Rectal smooth muscle tissue (tissue), 1 donor: Measurements from ENCODE around the gene YIPF6.
"Not testable (repeated sequence)": the region's sequence is repeated elsewhere in the genome, so short reads cannot be mapped to it uniquely, and the experiment has no call there.

Source experiments
- H3K27ac ChIP-seq: one replicate; pipeline ENCODE4 v1.7.0; 2013; ENCODE audit warnings: low read depth, low read length, inconsistent platforms
- H3K27me3 ChIP-seq: one replicate; pipeline ENCODE4 v1.7.0; 2013; ENCODE audit warnings: low read length; ENCODE audit not compliant: control insufficient read depth, insufficient read depth
- H3K36me3 ChIP-seq: one replicate; pipeline ENCODE4 v1.7.0; 2013; ENCODE audit warnings: low read length; ENCODE audit not compliant: control insufficient read depth, insufficient read depth
- H3K4me1 ChIP-seq: one replicate; pipeline ENCODE4 v1.7.0; 2013; ENCODE audit warnings: low read length; ENCODE audit not compliant: control insufficient read depth, insufficient read depth
- H3K4me3 ChIP-seq: one replicate; pipeline ENCODE4 v1.7.0; 2013; ENCODE audit warnings: low read length
- H3K9ac ChIP-seq: one replicate; pipeline ENCODE4 v1.7.0; 2013; ENCODE audit warnings: low read length

YIPF6 gene

DNA sequence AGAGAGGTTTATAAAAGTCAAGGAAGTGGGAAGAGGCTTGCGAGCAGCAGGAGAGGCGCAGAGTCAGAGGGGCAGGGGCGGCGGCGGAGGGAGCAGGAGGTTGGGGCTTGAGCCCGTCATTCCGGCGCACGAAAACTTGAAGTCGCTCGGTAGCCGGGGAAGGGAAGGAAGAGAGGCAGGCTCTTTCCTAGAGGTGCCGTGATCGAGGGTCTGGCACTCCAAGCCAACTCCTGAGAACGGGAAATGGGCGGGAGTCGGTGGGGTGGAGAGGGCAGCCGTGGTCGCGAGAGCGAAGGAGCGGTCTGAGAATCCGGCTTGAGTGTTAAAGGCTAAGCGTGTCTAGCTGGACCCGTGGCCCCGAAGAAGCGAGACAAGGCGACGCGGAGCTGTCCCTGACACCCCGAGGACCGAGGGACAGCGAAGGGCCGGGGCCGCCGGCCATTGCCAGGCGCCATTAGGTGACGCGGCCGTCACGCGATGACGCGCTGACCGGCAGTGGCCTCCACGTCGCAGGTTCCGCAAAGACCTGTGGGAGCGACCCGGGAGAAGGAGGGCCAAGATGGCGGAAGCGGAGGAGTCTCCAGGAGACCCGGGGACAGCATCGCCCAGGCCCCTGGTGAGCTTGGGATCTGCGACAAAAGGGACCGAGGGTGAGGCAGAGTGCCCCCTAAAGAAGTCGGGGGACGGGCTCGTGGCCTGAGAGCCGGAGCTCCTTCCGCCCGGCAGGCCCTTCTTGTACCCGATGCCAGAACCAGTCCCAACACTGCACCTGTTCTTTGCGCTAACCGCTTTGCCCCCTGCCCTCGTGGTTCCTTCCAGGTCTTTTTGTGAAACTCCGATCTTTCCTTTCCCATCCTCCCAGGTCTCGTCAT, at the start of gene YIPF6:
Gene YIPF6 (plus strand): TSS at position 544 of the 872 bp plus-strand sequence. CDS start 16 bp downstream, at position 560.
- Histone ChIP-seq H3K9ac (peak within 1 kb of the TSS; percentile 97), H3K36me3 (no peaks in the 10 kb centered on the region), H3K4me1 (peaks cover 2% of the 10 kb centered on the region), H3K27ac (peak within 1 kb of the TSS; percentile 96), H3K27me3 (no peaks in the 10 kb centered on the region), H3K4me3 (peak within 1 kb of the TSS; percentile 91)

- H3K9ac ChIP-seq, result no peak overlapping the region
- H3K27ac ChIP-seq, result no peak overlapping the region
- no peak overlapping the region for H3K4me3 ChIP-seq
Measured at GRCh38 chrX:68451720-68452119, 47.1 kb upstream of the YIPF6 start.

DNA sequence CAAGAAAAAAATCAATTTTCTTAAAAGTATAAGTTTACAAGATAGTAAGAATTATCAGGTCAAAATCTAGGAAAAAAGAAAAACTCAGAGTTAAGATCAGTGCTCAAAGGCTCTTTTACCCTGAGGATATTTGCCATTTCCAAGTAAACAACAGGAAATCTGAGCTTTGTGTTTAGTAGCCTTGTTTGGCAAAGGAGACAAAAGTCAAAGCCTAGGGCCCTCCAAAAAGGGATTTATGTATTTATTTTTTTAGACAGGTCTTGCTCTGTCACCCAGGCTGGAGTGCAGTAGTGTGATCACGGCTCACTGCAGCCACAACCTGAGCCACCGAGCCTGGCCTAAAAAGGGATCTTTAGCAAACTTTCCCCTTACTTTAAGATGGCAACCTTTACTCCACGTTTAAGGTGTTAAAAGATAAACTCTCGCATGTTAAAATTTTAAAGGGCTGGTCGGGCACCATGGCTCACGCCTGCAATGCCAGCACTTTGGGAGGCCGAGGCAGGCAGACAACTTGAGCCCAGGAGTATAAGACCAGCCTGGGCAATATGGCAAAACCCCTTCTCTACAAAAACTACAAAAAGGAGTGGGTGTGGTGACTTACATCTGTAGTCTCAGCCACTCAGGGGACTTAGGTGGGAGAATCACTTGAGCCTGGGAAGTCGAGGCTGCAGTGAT, 44.2 kb upstream of the YIPF6 start:
- no peaks in the 10 kb centered on the region for H3K36me3 ChIP-seq
- H3K4me1 ChIP-seq, result no peaks in the 10 kb centered on the region
- no peak overlapping the region for H3K9ac ChIP-seq
- no peaks in the 10 kb centered on the region for H3K27me3 ChIP-seq
- no peak overlapping the region for H3K27ac ChIP-seq
- H3K4me3 ChIP-seq, result no peak overlapping the region

More at GRCh38 chrX:68451720-68452119, 47.1 kb upstream of the YIPF6 start:
- no peaks in the 10 kb centered on the region for H3K4me1 ChIP-seq
- no peaks in the 10 kb centered on the region for H3K36me3 ChIP-seq
- no peaks in the 10 kb centered on the region for H3K27me3 ChIP-seq

- H3K9ac ChIP-seq, result no peak overlapping the region
- no peak overlapping the region for H3K27ac ChIP-seq
- H3K4me1 ChIP-seq, result no peaks in the 10 kb centered on the region
- no peaks in the 10 kb centered on the region for H3K36me3 ChIP-seq
- no peaks in the 10 kb centered on the region for H3K27me3 ChIP-seq
- H3K4me3 ChIP-seq, result no peak overlapping the region
Measured at GRCh38 chrX:68455151-68455510, 43.7 kb upstream of the YIPF6 start.

- Histone ChIP-seq H3K27ac (no peak overlapping the region), H3K4me1 (no peaks in the 10 kb centered on the region)
Measured at GRCh38 chrX:68461093-68461492, 37.8 kb upstream of the YIPF6 start.

GRCh38 chrX:68461576-68461975, 37.3 kb upstream of the YIPF6 start:
- Histone ChIP-seq H3K27ac (no peak overlapping the region), H3K4me3 (no peak overlapping the region)

More at GRCh38 chrX:68461093-68461492, 37.8 kb upstream of the YIPF6 start:
- H3K36me3 ChIP-seq, result no peaks in the 10 kb centered on the region
- no peak overlapping the region for H3K4me3 ChIP-seq
- no peak overlapping the region for H3K9ac ChIP-seq
- no peaks in the 10 kb centered on the region for H3K27me3 ChIP-seq

GRCh38 chrX:68462197-68462596, 36.7 kb upstream of the YIPF6 start:
- Histone ChIP-seq H3K36me3 (no peaks in the 10 kb centered on the region), H3K27ac (no peak overlapping the region), H3K4me1 (no peaks in the 10 kb centered on the region), H3K9ac (no peak overlapping the region), H3K4me3 (no peak overlapping the region), H3K27me3 (no peaks in the 10 kb centered on the region)

More at GRCh38 chrX:68461576-68461975, 37.3 kb upstream of the YIPF6 start:
- H3K36me3 ChIP-seq, result no peaks in the 10 kb centered on the region
- no peaks in the 10 kb centered on the region for H3K4me1 ChIP-seq
- H3K27me3 ChIP-seq, result no peaks in the 10 kb centered on the region
- no peak overlapping the region for H3K9ac ChIP-seq

DNA sequence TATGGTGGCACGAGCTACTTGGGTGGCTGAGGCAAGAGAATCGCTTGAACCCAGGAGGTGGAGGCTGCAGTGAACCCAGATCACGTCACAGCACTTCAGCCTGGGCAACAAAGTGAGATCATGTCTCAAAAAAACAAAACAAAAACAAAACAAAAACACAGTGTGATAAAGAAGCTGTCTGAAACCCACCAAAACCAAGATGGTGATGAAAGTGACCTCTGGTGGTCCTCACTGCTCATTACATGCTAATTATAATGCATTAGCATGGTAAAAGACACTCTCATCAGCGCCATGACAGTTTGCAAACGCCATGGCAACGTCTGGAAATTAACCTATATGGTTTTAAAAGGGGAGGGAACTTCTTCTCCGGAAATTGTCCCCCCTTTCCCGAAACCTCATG, 36.2 kb upstream of the YIPF6 start:
- H3K4me3 ChIP-seq, result no peak overlapping the region

GRCh38 chrX:68463880-68464279, 35.0 kb upstream of the YIPF6 start:
- Histone ChIP-seq H3K27ac (no peak overlapping the region), H3K4me3 (no peak overlapping the region), H3K27me3 (no peaks in the 10 kb centered on the region), H3K9ac (no peak overlapping the region), H3K4me1 (no peaks in the 10 kb centered on the region), H3K36me3 (no peaks in the 10 kb centered on the region)

More for the DNA sequence above, 36.2 kb upstream of the YIPF6 start:
- H3K4me1 ChIP-seq, result no peaks in the 10 kb centered on the region
- no peaks in the 10 kb centered on the region for H3K27me3 ChIP-seq
- H3K36me3 ChIP-seq, result no peaks in the 10 kb centered on the region
- no peak overlapping the region for H3K27ac ChIP-seq
- no peak overlapping the region for H3K9ac ChIP-seq

DNA sequence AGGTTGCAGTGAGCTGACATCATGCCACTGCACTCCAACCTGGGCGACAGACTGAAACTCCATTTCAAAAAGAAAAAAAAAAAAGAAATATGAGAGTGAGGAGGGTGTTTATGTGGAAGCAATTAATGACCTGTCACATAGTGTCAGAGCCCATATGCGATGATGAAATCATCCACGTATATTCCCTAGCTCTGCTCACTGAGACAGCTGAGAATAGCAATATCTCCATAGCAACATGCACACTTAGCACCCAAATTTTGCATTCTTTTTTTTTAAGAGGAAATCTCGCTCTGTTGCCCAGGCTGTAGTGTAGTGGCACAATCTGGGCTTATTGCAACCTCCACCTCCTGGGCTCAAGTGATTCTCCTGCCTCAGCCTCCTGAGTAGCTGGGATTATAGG, 34.1 kb upstream of the YIPF6 start:
- Histone ChIP-seq H3K4me3 (no peak overlapping the region), H3K9ac (no peak overlapping the region), H3K4me1 (no peaks in the 10 kb centered on the region), H3K27me3 (no peaks in the 10 kb centered on the region), H3K27ac (no peak overlapping the region), H3K36me3 (no peaks in the 10 kb centered on the region)

GRCh38 chrX:68480969-68481368, 17.9 kb upstream of the YIPF6 start:
- Histone ChIP-seq H3K4me1 (no peaks in the 10 kb centered on the region), H3K4me3 (no peak overlapping the region), H3K27ac (no peak overlapping the region), H3K36me3 (no peaks in the 10 kb centered on the region), H3K9ac (no peak overlapping the region), H3K27me3 (no peaks in the 10 kb centered on the region)

DNA sequence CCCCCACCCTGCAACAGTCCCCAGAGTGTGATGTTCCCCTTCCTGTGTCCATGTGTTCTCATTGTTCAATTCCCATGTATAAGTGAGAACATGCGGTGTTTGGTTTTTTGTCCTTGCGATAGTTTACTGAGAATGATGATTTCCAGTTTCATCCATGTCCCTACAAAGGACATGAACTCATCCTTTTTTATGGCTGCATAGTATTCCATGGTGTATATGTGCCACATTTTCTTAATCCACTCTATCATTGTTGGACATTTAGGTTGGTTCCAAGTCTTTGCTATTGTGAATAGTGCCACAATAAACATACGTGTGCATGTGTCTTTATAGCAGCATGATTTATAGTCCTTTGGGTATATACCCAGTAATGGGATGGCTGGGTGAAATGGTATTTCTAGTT, 12.7 kb upstream of the YIPF6 start:
- not testable (repeated sequence) for H3K4me3 ChIP-seq, H3K27ac ChIP-seq, H3K4me1 ChIP-seq, H3K9ac ChIP-seq, H3K27me3 ChIP-seq, H3K36me3 ChIP-seq
